Measurements from ENCODE around the gene CCDC148.

DNA sequence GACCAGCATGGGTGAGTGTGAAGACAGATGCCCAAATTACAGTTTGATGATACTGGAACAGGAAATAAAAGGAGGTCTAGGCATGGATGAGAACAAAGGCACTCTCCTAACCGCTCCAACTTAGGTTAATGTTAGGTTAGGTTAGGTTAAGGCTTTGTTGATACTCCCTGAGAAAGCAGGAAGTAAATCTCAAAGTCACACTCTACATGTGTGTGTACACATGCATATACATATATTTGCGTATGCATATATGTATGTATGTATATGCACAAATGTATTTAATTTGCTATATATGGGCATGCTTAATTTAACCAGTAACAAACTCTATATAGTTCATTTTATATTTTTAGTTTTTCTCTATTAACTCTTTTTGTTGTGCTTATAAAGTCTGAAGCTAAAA, 215.6 kb downstream of the CCDC148 start:
- TF ChIP-seq ZNF217 (IDR thresholded peaks at IDR 0.05) (no peak), SPI1 (IDR thresholded peaks at IDR 0.05; ENCODE audit: borderline replicate concordance, insufficient read depth, low read depth, low read length) (no peak), EP300 (IDR thresholded peaks at IDR 0.05; ENCODE audit: borderline replicate concordance in 1 of 2, control insufficient read depth in 1 of 2, low read depth in 2 of 2, low read length in 2 of 2) (no peak), CHD1 (IDR thresholded peaks at IDR 0.05; ENCODE audit: low read depth, low read length) (no peak), SRF (IDR thresholded peaks at IDR 0.05; ENCODE audit: low read depth in 2 of 2, low read length in 2 of 2) (no peak), YY1 (IDR thresholded peaks at IDR 0.05; ENCODE audit: low read depth, low read length) (no peak), POLR2AphosphoS2 (IDR thresholded peaks at IDR 0.05; ENCODE audit: low read depth, low read length) (no peak), NR2F1 (conservative IDR thresholded peaks at IDR 0.05) (no peak), POLR2A (IDR thresholded peaks at IDR 0.05; ENCODE audit: low read depth, low read length) (no peak), HDGF (IDR thresholded peaks at IDR 0.05) (no peak)
- TF ChIP-seq, protein P1, sequence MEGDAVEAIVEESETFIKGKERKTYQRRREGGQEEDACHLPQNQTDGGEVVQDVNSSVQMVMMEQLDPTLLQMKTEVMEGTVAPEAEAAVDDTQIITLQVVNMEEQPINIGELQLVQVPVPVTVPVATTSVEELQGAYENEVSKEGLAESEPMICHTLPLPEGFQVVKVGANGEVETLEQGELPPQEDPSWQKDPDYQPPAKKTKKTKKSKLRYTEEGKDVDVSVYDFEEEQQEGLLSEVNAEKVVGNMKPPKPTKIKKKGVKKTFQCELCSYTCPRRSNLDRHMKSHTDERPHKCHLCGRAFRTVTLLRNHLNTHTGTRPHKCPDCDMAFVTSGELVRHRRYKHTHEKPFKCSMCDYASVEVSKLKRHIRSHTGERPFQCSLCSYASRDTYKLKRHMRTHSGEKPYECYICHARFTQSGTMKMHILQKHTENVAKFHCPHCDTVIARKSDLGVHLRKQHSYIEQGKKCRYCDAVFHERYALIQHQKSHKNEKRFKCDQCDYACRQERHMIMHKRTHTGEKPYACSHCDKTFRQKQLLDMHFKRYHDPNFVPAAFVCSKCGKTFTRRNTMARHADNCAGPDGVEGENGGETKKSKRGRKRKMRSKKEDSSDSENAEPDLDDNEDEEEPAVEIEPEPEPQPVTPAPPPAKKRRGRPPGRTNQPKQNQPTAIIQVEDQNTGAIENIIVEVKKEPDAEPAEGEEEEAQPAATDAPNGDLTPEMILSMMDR (IDR thresholded peaks at IDR 0.05 in 2 of 3, conservative IDR thresholded peaks at IDR 0.05 in 1 of 3; ENCODE audit: control insufficient read depth in 2 of 3, extremely low read depth in 1 of 3, insufficient read depth in 1 of 3, low read depth in 3 of 3, low read length in 3 of 3) = no peak
